B cell (primary cell): Measurements from ENCODE around the gene RFC1. TPM values are rescaled to one million over a fixed set of nuclear protein-coding genes. Genes with fewer than 3 reads are reported as not detected.
"Not testable (repeated sequence)": the region's sequence is repeated elsewhere in the genome, so short reads cannot be mapped to it uniquely, and the experiment has no call there.

ENCODE experiments used
- ATAC-seq: fragments of 200-7000 bp; cut with Tn5 transposase; one replicate; pipeline ENCODE4 v1.10.0; 2021; ENCODE audit warnings: low read depth, mild to moderate bottlenecking, moderate number of reproducible peaks, moderate library complexity
- CTCF ChIA-PET: fragments of 350-600 bp; sonication (Branson Sonifier 250); formaldehyde crosslinking; loops from one replicate; lab custom pipeline; 2021; ENCODE audit warnings: antibody characterized with exemption, inconsistent platforms; lab: Charles Lee
- POLR2A ChIA-PET: fragments of 350-600 bp; sonication (Branson Sonifier 250); formaldehyde crosslinking; loops from one replicate; lab custom pipeline; 2021; ENCODE audit warnings: antibody characterized with exemption; lab: Charles Lee
- DNase-seq: peaks from one replicate; pipeline ENCODE4 v3.0.0; 2013
- H2AFZ ChIP-seq: 2 replicates; pipeline ENCODE4 v1.6.1; 2012; ENCODE audit warnings: mild to moderate bottlenecking, low read depth, low read length; ENCODE audit not compliant: insufficient read depth, poor library complexity, severe bottlenecking
- H3K27ac ChIP-seq, 2 donors: 1 replicate in 1 of 2; 2 replicates in 1 of 2; pipeline ENCODE4 v1.5.1; 2012 to 2013; ENCODE audit warnings: low read length in 2 of 2, mild to moderate bottlenecking in 2 of 2, moderate library complexity in 1 of 2
- H3K27me3 ChIP-seq, 4 experiments: fragments of 200-600 bp in 1 of 4; sonication (generic) in 1 of 4; replicated peaks in 1 of 4; 1 replicate in 2 of 4; 2 replicates in 2 of 4; pipeline versions ENCODE4 v1.6.1 to v1.7.0; 2013 to 2016; ENCODE audit warnings: low read length in 3 of 4, mild to moderate bottlenecking in 2 of 4, mixed read lengths in 1 of 4, moderate library complexity in 1 of 4; ENCODE audit not compliant: insufficient read depth in 4 of 4, control insufficient read depth in 3 of 4; ENCODE audit errors: control extremely low read depth in 1 of 4
- H3K36me3 ChIP-seq, 2 experiments: replicated peaks in 1 of 2; 1 replicate in 1 of 2; 2 replicates in 1 of 2; pipeline versions ENCODE4 v1.6.1 to v1.7.1; 2013; ENCODE audit warnings: low read length in 1 of 2; ENCODE audit not compliant: insufficient read depth in 2 of 2, control insufficient read depth in 1 of 2; ENCODE audit errors: control extremely low read depth in 1 of 2, extremely low read depth in 1 of 2
- H3K4me1 ChIP-seq, 2 donors: fragments of 200-600 bp in 1 of 2; sonication (generic) in 1 of 2; 1 replicate in 1 of 2; 2 replicates in 1 of 2; pipeline versions ENCODE4 v1.5.1 to v1.6.1; 2013 to 2017; ENCODE audit warnings: low read length in 2 of 2; ENCODE audit not compliant: control insufficient read depth in 2 of 2, insufficient read depth in 2 of 2
- H3K4me2 ChIP-seq: replicated peaks from 2 replicates; pipeline ENCODE3; 2012; ENCODE audit warnings: mild to moderate bottlenecking, low read depth, low read length; ENCODE audit not compliant: poor library complexity, severe bottlenecking
- H3K4me3 ChIP-seq, 5 experiments: fragments of 200-600 bp in 1 of 5; sonication (generic) in 1 of 5; 1 replicate in 3 of 5; 2 replicates in 2 of 5; pipeline versions ENCODE4 v1.5.1 to v1.7.0; 2011 to 2016; ENCODE audit warnings: low read length in 4 of 5, mild to moderate bottlenecking in 4 of 5, low read depth in 2 of 5, control low read depth in 1 of 5, moderate library complexity in 1 of 5; ENCODE audit not compliant: insufficient read depth in 1 of 5; ENCODE audit errors: control extremely low read depth in 1 of 5, extremely low read depth in 1 of 5
- H3K79me2 ChIP-seq: fragments of 200-600 bp; sonication (generic); one replicate; pipeline ENCODE4 v1.6.0; 2016; ENCODE audit warnings: low read length; ENCODE audit not compliant: control insufficient read depth, insufficient read depth
- H3K9ac ChIP-seq: fragments of 200-600 bp; sonication (generic); 2 replicates; pipeline ENCODE4 v1.6.1; 2017; ENCODE audit warnings: mild to moderate bottlenecking, low read length, moderate library complexity
- H3K9me3 ChIP-seq, 3 donors: one replicate each; pipeline versions ENCODE4 v1.6.1 to v1.7.1; 2013; ENCODE audit warnings: low read length in 2 of 3; ENCODE audit not compliant: control insufficient read depth in 2 of 3, insufficient read depth in 1 of 3; ENCODE audit errors: control extremely low read depth in 1 of 3
- H4K20me1 ChIP-seq: 2 replicates; pipeline ENCODE4 v1.6.0; 2012; ENCODE audit warnings: mild to moderate bottlenecking, low read length; ENCODE audit not compliant: insufficient read depth, control insufficient read depth, poor library complexity, severe bottlenecking
- H3K27ac Mint-ChIP-seq: one replicate; pipeline ENCODE4 v1.8.0; 2021; ENCODE audit warnings: mixed read lengths
- H3K27me3 Mint-ChIP-seq: one replicate; pipeline ENCODE4 v1.8.0; 2021; ENCODE audit warnings: mixed read lengths
- H3K4me1 Mint-ChIP-seq: one replicate; pipeline ENCODE4 v1.8.0; 2021; ENCODE audit warnings: mixed read lengths
- H3K4me3 Mint-ChIP-seq: one replicate; pipeline ENCODE4 v1.8.0; 2021; ENCODE audit warnings: mixed read lengths
- H3K9me3 Mint-ChIP-seq: one replicate; pipeline ENCODE4 v1.8.0; 2022; ENCODE audit warnings: mixed read lengths; ENCODE audit not compliant: insufficient read depth
- EZH2 ChIP-seq: IDR thresholded peaks from 2 replicates; pipeline ENCODE4 v1.6.1; 2012; ENCODE audit warnings: borderline replicate concordance, low read depth, mild to moderate bottlenecking, moderate library complexity, low read length; ENCODE audit not compliant: insufficient read depth, poor library complexity, severe bottlenecking
- WGBS: methylation state at CpG from one replicate; pipeline ENCODE4 v1.1.5; 2013; ENCODE audit warnings: missing lambda C conversion rate; ENCODE audit not compliant: insufficient coverage; 5-methylcytosine and 5-hydroxymethylcytosine counted together
- intact Hi-C: fragments of 100-400 bp; cut with micrococcal nuclease; formaldehyde crosslinking; loops from one replicate; pipeline ENCODE4 v1.10.0; 2022
- polyA plus RNA-seq: library from polyadenylated mRNA; depleted of rRNA; stranded (reverse); fragments of >200 nt; gene quantifications from 2 replicates; pipeline ENCODE4 v1.2.3, GENCODE V29; 2012
- total RNA-seq, 2 donors: library from RNA; stranded (reverse); fragments of 120-200 nt in 1 of 2; gene quantifications; 1 replicate in 1 of 2; 2 replicates in 1 of 2; pipeline versions ENCODE4 v1.2.3 to v1.2.4, GENCODE V29; 2013 to 2022
- TF ChIP-seq, protein P1 (sequence below): fragments of 200-600 bp; IDR thresholded peaks from one replicate; pipeline ENCODE4 v1.8.0; 2022; ENCODE audit warnings: antibody characterized with exemption, mild to moderate bottlenecking

Gene RFC1
- total and polyA plus RNA-seq, 2 donors (not counting 1 experiment from before 2014, with no cell fraction given): 14.9 to 55.1 TPM

DNA sequence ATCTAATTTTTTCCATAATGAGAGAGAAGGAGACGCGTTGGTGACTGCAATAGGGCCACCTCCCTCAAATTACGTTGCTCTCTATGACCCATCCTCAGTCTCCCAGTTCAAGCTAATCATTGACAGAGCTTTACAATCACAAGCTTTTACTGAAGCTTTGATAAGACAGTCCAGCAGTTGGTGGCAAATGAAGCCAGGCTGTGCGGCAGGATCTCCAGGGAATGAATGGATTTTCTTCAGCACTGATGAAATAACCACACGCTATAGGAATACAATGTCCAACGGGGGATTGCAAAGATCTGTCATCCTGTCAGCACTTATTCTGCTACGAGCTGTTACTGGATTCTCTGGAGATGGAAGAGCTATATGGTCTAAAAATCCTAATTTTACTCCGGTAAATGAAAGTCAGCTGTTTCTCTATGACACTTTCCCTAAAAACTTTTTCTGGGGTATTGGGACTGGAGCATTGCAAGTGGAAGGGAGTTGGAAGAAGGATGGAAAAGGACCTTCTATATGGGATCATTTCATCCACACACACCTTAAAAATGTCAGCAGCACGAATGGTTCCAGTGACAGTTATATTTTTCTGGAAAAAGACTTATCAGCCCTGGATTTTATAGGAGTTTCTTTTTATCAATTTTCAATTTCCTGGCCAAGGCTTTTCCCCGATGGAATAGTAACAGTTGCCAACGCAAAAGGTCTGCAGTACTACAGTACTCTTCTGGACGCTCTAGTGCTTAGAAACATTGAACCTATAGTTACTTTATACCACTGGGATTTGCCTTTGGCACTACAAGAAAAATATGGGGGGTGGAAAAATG lies 40.8 kb upstream of the RFC1 start, which contains the start of gene KLB:
KLB (plus strand) TSS at position 168 of the 821 bp plus-strand sequence; CDS start at position 188, 20 bp downstream.
- no CpG with 5 or more reads among the region's 12 CpGs for WGBS
- H3K9me3 Mint-ChIP-seq: no peaks in the 10 kb centered on the region
- Histone ChIP-seq H3K9me3 (no peaks in the 10 kb centered on the region), H3K4me3 (no peak within 1 kb of the TSS), H3K27ac (no peak within 1 kb of the TSS), H3K4me1 (no peaks in the 10 kb centered on the region), H3K79me2 (no peaks in the 10 kb centered on the region), H4K20me1 (no peaks in the 10 kb centered on the region), H3K9ac (no peak within 1 kb of the TSS), H3K27me3 (no peaks in the 10 kb centered on the region), H3K36me3 (no peaks in the 10 kb centered on the region), H3K4me2 (no peak within 1 kb of the TSS), H2AFZ (no peak within 1 kb of the TSS)
- no peaks in the 10 kb centered on the region for H3K4me1 Mint-ChIP-seq
- H3K4me3 Mint-ChIP-seq: no peak within 1 kb of the TSS
- POLR2A ChIA-PET: no interaction called here
- ATAC-seq (no peak), DNase-seq (no peak)
- TF ChIP-seq, protein P1, sequence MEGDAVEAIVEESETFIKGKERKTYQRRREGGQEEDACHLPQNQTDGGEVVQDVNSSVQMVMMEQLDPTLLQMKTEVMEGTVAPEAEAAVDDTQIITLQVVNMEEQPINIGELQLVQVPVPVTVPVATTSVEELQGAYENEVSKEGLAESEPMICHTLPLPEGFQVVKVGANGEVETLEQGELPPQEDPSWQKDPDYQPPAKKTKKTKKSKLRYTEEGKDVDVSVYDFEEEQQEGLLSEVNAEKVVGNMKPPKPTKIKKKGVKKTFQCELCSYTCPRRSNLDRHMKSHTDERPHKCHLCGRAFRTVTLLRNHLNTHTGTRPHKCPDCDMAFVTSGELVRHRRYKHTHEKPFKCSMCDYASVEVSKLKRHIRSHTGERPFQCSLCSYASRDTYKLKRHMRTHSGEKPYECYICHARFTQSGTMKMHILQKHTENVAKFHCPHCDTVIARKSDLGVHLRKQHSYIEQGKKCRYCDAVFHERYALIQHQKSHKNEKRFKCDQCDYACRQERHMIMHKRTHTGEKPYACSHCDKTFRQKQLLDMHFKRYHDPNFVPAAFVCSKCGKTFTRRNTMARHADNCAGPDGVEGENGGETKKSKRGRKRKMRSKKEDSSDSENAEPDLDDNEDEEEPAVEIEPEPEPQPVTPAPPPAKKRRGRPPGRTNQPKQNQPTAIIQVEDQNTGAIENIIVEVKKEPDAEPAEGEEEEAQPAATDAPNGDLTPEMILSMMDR: no peak
- no peak for TF ChIP-seq EZH2
- peaks cover 5% of the 10 kb centered on the region for H3K27me3 Mint-ChIP-seq
- CTCF ChIA-PET: interaction anchor here (0.9 to 1.4 kb wide), 3 partner anchors 12 to 41 kb away, joined by 3 read pairs; partner anchors contain the start of gene RFC1
- H3K27ac Mint-ChIP-seq: no peak within 1 kb of the TSS
- intact Hi-C loops: no loop called here

DNA sequence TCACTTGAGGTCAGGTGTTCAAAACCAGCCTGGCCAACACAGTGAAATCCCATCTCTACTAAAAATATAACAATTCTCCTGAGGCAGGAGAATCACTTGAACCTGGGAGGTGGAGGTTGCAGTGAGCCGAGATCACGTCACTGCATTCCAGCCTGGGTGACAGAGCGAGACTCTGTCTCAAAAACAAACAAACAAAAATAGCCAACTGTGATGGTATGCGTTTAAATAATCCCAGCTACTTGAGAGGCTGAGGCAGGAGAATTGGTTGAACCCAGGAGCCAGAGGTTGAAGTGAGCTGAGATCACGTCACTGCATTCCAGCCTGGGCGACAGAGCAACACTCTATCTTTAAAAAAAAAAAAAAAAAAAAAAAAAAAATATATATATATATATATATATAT lies 35.5 kb upstream of the RFC1 start:
- CTCF ChIA-PET, H3K9me3 ChIP-seq, H3K4me1 ChIP-seq, H3K27ac Mint-ChIP-seq, H3K4me1 Mint-ChIP-seq, H2AFZ ChIP-seq, H3K4me2 ChIP-seq, DNase-seq, H3K27me3 Mint-ChIP-seq, H3K27me3 ChIP-seq, POLR2A ChIA-PET, H3K79me2 ChIP-seq, H3K9ac ChIP-seq, H3K9me3 Mint-ChIP-seq, ATAC-seq, H4K20me1 ChIP-seq, H3K4me3 Mint-ChIP-seq, H3K36me3 ChIP-seq, intact Hi-C loops, H3K27ac ChIP-seq, H3K4me3 ChIP-seq: not testable (repeated sequence)
- no CpG with 5 or more reads among the region's 6 CpGs for WGBS
